SHP77 treated with DMSO at 0.1 percent for 48 hours (cell line): ENCODE results near the gene FXYD5.
"Not testable (repeated sequence)": the region's sequence is repeated elsewhere in the genome, so short reads cannot be mapped to it uniquely, and the experiment has no call there.

ENCODE experiments used
- DNase-seq: peaks from one replicate; lab custom pipeline; 2025; lab: John Stamatoyannopoulos, UW

The FXYD5 gene

DNA sequence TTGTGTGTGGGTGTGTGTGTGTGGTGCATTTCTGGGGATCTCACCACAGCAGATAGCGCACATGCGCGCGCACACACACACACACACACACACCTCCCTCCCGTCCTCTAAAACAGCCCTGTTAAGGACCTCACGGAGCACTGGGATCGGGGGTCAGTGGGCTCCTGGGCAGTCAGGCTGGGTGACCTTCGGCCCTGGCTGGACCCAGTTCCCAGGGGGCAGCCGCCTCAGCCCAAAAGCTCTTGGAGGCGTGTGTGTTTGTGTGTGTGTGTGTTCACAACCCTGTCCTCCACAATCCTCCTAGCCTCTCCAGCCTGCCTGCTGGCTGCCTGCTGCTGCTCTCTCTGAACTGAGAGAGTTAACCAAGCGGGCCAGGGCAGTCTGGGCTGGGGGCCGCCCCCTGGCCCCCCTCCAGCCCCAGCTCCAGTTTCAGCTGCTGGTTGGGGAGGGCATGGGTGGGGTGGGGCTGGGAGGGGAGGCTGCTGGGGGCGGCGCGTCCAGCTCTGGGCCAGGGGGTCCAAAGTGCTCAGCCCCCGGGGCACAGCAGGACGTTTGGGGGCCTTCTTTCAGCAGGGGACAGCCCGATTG lies 16.1 kb upstream of the FXYD5 start, which contains the start of gene FXYD1:
FXYD1 (plus strand) TSS at position 520 of the 588 bp plus-strand sequence. CDS start 1,256 bp downstream, outside the sequence.
- DNase-seq, result no peak

DNA sequence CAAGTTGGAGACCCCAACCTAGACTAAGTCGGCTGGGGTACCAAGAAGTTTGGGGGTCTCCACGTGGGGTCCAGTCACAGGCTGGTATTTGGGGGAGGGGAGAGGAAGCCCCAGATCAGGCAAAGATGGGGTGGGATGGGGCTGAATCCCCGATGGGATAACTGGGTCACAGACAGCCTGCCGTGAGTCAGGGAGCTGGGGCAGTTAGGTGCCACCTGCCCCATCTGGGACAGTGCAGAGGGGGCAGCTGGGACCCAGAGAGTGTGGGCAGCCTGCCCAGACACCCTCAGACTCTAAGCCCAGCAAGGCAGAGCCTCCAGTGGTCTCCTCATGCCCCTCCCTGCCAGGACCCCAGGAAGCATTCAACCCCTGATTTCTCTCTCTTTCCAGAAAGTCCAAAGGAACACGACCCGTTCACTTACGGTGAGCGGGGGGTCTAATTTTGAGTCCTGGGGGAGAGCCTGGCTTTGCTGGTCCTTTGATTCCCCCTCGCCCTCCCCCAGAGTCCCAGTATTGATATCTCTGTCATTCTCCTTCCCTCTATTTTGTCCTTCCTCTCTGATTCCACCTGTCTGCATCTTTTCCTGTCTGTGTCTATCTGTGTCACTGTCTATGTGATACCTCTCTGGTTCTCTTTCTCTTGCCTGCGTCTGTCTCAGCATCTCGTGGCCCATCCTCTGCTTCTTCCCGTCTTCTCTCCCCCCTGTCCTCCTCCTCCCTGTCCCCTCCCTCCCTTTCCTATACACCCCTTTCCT lies 14.2 kb upstream of the FXYD5 start:
- no peak for DNase-seq

DNA sequence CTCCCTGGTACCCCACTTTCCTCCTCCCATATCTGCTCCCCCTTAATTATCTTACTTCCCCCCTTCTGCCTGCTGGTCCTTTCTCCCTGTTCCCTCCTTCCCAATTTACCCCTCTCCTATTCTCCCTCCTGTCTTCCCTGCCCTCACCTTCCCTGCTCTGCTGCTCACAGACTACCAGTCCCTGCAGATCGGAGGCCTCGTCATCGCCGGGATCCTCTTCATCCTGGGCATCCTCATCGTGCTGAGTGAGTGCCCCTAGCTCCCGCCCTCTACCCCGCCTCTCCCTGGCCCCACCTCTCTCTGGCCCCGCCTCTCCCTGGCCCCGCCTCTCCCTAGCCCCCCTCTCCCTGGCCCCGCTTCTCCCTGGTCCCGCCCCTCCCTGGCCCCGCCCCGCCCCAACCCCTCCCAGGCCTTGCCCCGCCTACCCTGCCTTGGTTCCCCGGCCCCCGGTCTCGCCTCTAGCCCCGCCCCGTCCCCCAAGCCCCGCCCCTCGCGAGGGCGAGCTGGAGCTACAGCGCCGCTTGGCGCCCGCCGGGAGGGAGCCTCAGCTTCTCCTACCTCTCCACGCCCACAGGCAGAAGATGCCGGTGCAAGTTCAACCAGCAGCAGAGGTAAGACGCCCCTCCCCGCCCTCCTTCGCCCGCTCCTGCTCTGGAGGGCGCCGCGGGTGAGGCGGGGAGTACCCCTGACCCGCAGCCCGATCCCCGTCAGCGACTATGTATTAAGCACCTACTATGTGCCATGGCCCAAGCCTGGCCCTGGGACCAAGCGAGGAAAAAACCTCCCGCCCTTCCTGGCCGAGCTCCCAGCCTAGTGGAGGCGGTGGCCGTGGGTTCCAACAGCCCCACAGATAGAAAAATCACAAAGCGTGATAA lies 13.3 kb upstream of the FXYD5 start:
- no peak for DNase-seq

DNA sequence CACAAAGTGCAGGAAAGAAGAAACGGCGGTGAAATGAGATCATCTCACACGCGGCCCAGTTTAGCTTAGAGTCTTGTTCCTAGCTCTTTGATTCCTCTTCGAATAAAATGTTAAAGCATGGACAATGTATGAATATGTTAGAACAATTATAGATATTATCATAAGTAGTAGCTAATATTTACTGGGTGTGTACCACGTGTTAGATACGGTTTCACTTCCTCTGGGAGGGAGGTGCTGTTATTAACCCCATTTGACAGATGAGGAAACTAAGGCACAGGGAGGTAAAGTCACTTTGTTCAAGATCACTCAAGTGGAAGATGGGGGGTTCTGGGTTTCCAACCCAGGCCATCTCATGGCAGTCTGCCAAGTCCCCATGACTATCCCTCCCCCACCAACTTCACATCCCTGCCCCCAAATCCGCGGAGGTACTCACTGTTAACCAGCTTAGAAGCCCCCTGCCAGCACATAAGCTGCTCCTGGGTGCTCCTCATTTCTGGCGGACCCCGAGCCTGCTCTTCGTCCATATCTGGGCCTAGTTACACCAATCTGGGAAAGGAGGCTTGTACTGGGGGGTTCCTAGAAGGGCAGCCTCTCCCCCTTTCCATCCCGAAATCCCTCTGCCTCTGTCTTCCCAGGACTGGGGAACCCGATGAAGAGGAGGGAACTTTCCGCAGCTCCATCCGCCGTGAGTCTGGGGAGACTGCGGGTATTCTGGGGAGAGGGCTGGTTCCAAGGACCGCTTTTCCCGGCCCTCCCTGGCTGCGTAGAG lies 12.5 kb upstream of the FXYD5 start:
- DNase-seq, result no peak

DNA sequence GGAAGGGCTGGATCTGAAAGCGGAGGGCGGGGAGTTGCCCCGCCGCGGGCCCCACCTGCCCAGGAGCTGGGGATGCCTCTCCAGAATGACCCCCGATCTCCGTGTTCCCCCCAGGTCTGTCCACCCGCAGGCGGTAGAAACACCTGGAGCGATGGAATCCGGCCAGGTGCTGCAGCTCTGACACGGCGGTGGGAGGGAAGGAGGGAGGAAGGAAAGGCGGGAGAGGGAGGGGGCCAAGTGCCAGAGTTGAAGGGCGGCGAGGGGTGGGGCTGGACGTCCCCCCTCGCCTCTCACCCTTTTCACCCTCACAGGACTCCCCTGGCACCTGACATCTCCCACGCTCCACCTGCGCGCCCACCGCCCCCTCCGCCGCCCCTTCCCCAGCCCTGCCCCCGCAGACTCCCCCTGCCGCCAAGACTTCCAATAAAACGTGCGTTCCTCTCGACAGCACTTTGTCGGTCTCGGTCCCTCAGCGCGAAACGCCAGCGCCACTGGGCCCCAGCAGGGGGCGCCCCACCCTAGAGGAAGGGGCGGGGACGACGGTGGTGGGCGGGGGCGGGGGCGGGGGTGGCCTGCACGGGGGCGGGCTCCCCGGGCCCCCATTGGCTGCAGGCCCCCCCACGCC lies 11.8 kb upstream of the FXYD5 start:
- DNase-seq, result no peak

DNA sequence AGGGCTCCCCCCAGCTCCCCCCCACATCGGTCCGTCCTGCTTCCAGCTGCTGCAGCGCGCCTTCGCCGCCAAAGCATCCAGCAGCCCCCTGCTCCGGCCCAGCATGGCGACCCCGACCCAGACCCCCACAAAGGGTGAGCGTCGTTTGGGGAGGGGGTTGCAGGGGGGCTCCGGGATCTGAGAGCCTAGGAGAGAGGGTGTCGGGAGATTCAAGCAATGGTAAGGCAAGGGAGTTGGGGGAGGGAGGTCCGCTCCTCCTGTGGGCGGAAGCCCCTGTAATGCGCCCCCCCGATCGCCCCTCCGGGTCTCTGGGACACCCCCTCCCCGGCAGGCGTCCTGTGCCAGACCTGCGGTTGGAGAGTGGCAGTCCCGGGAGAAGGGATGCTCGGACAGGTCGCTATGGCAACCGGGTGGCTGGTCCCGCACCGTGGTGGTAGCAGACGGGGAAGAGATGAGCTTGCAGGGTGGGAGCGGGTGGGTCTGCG lies 11.3 kb upstream of the FXYD5 start, which contains the start of gene FXYD7:
FXYD7 (plus strand) TSS at position 25 of the 485 bp plus-strand sequence; CDS start at position 104, 79 bp downstream.
- no peak for DNase-seq

DNA sequence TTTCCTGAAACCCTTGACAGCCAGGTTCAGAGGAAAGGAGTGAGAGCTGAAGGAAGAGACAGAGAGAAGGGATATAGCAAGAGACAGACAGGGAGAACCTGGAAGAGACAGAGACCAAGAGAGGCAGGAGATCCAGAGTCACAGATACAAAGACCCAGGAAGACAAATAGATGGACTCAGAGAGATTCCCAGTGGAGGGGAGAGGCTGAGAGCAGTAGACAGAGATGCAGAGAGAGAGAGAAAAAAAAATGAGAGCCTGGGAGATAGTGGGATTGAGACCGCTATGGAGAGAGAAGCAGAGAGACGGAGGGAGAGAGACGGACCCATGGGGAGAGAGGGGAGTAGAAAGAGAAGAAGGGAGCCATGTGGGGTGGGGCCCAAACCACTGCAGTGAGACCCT lies 10.7 kb upstream of the FXYD5 start:
- no peak for DNase-seq

DNA sequence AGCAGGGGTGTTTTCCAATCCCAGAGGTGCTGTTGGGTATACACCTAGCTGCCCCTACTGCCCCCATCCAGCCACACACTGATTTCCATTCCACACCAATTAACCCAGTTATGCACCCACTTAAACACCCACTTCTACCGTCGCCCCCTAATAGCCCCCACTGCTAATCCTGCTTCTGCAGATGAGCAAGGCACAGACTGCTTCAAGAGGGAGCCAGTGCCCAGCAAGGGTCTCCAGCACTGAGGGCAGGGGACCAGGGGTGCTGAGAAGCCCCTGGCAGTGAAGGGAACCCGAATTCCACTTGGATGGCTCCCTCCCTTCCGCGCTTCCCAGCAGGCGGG lies 10.3 kb upstream of the FXYD5 start:
- no peak for DNase-seq

DNA sequence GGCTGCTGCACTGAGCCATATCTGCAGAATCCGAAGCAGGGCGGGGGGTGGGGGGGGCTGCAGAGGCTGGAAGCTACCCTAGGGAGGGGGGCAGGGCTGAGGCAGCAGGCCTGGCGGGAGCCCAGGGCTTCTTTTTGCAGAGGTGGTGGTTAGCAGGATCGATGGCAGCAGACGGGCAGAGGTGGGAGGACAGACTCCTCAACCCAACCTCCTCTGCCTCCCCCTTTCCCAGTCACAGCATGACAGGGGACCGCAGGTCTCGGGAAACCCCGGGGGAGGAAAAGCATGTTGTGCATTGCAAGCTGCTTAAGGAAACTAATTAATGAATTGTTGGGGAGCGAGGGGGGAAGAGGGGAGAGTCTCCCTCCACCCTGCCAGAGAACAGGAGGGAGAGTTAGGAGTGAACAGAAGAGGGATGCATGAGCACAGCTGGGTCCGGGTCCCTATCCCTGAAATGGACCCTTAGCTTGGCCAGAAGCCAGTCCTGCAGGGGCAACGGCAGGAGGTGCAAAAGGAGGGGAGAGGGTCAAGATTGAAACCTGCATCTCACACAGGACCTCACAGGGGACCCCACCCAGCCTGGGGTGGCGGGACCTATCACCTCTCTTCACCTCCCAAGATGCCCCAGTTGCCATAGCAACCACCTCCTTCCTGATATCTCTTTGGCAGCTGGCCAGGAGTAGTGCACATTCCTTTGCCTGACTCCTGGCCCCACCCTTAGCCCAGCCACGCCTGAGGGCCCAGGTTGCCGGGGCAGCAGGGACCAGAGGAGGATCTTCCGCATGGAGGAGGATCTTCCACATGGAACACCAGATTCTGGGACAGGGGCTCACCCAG lies 9.7 kb upstream of the FXYD5 start:
- no peak for DNase-seq

DNA sequence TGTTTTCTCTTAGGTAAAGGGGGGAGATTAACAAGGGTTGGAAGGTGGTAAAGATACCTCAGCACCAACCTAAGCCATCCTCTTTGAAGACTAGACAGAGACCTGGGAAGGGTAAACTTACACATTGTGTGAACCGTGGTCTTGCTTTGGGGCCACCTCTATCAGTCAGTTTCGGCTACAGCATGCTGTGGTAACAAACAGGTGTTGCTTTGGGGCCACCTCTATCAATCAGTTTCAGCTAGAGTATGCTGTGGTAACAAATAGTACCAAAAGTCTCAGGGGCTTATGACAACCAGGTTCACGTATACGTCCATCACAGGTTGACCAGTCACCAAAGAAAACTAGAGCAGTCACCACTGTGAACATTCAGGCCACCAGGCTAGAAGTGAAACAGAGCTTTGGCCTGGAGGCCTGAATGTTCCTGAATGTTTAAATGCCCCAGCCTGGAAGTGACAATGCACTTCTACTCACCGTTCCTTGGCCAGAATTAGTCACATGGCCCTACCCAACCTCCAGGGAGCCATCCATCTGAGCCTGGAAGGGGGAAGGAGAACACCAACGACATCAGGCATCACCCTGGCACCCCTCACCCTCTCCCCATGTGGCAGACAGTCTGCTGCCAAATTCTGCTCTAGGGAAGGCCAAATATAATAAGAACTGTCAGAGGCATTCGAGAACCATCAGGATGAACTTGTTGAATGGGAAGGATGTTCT lies 7.6 kb upstream of the FXYD5 start:
- DNase-seq, result no peak

DNA sequence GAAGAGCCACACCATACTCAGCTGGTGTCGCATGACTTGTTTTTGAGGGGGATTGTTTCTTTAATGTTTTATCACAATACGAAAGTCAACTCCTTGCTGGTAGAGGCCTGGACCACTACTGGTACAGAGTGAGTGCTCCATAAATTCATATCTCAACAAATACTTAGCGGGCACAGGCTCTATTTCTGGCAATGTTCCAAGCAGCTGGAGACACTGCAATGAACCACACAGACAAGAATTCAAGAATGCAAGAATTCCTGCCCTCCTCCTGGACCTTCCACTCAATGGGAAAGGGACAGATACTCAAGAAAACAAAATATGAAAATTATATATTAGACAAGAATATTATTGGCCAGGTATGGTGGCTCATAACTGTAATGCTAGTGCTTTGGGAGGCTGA lies 5.1 kb upstream of the FXYD5 start:
- no peak for DNase-seq

DNA sequence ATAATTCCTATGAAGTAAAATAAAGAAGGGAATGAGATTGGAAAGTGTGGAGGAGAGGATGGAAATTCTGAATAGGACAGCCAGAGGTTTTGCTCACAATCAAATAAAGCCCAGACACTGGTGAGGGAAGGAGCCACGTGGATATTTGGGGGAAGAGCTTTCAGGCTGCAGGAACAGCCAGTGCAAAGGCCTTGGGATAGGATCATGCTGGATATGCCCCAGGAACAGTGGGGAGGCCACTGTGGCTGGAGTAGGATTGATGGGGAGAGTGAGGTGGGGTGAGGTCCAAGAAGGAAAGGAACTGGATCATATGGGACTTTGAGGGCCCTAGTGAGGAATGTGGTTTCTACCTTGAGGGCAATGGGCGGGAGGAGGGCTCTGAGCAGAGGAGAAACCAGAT lies 4.1 kb upstream of the FXYD5 start:
- no peak for DNase-seq

DNA sequence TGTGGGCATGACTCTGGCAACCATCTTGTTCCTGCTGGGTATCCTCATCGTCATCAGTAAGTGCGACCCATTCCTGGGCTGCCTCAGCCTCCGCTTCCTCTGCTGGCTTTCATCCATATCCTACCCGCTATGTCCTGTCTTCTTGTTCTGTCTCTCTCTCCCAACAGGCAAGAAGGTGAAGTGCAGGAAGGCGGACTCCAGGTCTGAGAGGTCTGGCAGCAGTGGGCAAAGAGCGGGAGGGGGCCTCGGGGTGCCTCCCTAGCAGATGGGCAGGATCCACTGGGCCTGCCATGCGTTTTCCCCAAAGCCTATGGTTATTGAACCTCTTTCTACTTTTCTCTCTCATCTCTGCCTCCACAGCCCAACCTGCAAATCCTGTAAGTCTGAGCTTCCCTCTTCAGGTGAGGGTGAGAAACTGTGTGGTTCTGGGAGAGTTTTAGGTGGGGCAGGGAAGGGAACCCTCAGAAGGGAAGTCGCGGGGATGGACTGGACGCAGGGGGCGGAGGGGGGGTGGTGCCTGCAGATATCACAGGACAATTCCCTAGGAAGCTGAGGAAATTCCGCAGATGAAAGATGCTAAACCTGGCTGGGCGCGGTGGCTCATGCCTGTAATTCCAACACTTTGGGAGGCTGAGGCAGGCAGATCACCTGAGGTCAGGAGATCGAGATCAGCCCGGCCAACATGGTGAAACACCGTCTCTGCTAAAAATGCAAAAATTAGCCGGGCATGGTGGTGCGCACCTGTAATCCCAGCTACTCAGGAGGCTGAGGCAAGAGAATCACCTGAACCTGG lies 3.1 kb upstream of the FXYD5 start:
- DNase-seq, result no peak

DNA sequence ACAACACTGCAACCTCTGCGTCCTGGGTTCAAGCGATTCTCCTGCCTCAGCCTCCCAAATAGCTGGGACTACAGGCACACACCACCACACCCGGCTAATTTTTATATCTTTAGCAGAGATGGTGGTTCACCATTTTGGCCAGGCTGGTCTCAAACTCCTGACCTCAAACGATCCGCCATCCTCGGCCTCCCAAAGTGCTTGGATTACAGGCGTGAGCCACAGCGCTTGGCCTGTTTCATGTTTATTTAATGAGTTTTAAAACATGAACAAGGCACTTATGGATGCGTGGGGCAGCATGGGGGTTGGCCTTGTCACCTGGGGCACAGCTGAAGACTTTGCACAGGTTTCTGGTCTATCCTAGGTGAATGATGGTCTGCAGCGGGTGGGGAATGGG lies 1.4 kb upstream of the FXYD5 start:
- not testable (repeated sequence) for DNase-seq

DNA sequence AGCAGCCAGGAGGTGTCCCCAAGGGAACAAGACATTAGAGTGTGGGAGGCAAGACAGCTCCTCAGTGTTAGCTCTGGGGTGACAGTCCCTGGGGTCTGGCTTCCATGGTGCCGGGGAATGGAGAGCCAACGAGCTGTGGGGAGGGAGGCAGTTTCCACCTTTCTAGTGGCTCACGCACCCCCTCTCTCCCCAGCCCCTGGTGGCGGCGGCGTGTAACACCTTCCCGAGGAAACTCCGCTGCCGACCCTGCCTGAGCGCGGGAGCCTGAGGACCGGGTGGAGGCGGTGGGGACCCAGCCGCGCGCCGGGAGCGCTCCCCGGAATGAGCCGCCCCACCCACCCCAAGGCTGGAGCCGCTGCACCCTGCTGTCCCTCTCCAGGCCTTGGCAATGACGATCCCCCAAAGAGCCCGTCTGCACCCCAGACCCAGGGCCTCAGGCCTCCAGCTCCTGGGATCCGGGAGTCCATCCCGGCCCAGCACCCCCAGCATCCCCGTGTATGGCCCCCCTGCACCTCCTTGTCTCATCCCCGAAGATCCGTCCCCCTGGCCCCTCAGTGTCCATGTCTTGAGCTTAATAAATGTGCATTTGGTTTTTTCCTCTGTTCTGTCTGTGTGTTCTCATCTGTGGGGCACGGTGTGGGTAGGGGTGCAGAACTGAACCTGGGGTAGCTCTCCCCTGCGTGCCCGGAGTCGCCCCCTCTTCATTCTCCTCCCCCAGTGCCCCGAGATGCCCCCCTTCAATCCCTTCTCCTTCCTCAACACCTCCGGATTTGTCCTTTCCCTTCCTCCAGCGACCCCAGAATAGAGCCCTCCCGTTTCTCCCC lies 622 bp upstream of the FXYD5 start:
- DNase-seq, result no peak

DNA sequence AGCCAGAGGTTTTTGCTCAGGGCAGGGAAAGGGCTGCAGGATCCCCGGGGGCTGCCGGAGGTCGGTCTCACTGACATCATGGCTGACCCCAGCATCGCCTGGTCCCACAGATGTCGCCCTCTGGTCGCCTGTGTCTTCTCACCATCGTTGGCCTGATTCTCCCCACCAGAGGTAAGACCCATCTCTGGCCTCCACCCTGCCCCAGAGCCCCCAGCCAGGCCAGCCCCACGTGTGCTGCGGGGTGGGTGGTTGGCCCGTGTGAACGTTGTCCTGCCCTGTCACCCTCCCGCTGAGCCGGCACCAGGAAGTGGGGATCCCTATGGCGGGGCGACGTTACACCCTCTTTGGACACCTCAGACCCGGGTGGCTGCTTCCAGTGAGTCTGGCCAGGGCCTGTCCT lies 906 bp downstream of the FXYD5 start:
- no peak for DNase-seq

DNA sequence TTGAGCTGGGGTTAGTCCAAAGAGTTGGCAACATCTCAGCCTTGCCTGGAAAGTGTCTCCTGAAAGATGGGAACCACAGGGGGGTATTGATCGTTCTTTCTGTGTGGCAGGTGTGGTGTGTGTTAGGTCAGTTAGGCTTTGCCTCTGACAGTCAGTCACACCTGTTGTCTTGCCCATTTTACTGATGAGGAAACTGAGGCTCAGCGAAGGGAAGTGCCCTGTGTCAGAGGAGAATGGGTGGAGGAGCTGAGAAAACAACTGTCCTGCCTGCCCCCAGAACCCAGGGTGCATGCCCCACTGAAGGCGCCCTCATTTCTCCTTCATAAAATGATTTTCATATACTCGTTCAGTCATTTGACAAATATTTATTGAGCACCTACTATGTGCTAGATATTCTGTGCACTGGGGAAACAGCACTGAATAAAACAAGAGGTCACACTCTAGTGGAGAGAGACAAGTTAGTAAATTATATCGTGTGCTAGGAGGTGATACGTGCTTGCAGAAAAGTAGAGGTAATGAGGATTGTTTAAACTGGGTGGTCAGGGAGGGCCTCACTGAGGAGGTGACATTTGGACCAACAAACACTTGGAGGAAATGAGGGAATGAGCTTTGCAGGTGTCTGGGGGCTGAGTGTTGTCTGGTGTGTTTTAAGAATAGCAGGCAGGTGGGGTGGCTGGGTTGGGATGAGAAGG lies 1.6 kb downstream of the FXYD5 start:
- no peak for DNase-seq

DNA sequence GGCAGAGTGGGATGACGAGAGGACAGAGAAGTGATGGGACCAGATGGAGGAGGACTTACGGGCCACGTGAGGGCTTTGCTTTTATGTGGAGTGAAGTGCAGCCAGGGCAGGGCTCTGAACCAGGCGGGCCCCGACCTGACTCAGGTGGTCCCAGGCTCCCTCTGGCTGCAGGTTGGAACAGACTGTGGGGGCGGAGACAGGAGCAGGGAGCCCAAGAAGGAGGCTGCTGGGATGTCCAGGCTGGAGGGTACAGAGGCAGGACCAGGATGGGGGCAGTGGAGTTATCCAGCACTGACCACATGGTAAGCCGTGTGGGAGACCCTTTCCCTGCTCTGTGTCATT lies 2.1 kb downstream of the FXYD5 start:
- DNase-seq, result no peak
